GM18502 (cell line): Measurements from ENCODE around the gene NDUFAF7.
A peak's percentile ranks its signal among the peaks of the same experiment; 100 is the strongest.
"Not testable (repeated sequence)": the region's sequence is repeated elsewhere in the genome, so short reads cannot be mapped to it uniquely, and the experiment has no call there.

Experiments used
- ATAC-seq: cut with Tn5 transposase; IDR thresholded peaks from one replicate; pipeline ENCODE4 v1.9.1; 2021; ENCODE audit warnings: mild to moderate bottlenecking; ENCODE audit not compliant: unreplicated experiment, poor library complexity

Gene NDUFAF7

DNA sequence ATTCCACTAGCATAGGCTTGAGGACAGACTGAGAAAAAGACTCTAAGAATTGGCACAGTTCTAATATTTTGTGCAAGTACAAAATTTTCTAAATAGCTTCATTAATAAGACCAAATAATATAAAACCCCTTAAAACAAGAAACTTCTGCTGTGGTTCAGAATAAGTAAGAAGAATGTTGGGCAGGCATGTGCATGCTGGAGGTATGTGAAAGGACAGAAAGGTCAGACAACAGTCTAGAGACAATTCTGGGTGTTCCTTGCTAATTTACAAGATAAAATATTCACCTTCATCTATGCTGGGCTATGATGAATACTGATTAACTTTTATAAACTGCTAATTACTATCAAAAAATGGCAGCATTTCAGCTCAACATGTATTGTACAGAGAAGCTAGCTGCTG lies 20.2 kb upstream of the NDUFAF7 start:
- no peak for ATAC-seq

DNA sequence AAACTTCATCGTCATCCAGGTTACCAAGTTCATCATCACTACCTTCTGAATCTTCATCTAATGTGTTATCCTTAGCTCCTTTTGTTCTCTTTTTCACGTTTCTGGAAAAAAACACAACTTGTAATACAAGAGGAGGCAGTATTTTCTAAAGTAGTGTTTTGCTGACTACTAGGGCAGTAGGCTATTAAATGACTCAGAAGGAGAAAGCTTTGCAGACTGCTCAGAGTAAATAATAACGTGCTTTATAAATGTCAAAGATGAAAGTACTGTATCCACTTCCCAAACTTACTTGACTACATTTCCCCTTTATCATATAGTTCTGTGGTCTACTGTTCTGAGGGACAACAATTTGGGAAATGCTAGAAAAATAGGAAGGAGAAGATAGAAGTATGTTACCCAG lies 19.5 kb upstream of the NDUFAF7 start:
- ATAC-seq, result no peak

- ATAC-seq, result no peak
Measured at GRCh38 chr2:37215250-37215649, 16.2 kb upstream of the NDUFAF7 start.

- no peak for ATAC-seq
Measured at GRCh38 chr2:37219046-37219445, 12.4 kb upstream of the NDUFAF7 start.

- ATAC-seq, result no peak
Measured at GRCh38 chr2:37223131-37223530, 8.3 kb upstream of the NDUFAF7 start.

DNA sequence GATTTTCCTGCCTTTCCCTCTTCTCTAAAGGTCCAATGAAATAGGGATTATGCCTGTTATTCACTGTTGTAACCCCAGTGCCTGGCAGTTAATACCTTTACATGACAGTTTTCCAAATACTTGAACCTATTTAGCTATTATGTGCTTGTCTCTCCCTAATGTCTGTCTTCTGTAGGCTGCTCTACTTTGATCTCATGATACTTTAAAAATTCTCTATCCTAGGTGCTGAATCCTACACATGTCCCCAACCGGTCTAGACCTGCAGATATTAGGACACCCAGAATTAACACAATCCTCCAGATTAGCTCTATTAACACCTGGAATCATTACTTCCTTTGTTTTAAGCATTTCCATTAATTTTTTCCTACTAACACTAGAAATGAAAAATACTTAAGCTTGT lies 7.4 kb upstream of the NDUFAF7 start:
- no peak for ATAC-seq

DNA sequence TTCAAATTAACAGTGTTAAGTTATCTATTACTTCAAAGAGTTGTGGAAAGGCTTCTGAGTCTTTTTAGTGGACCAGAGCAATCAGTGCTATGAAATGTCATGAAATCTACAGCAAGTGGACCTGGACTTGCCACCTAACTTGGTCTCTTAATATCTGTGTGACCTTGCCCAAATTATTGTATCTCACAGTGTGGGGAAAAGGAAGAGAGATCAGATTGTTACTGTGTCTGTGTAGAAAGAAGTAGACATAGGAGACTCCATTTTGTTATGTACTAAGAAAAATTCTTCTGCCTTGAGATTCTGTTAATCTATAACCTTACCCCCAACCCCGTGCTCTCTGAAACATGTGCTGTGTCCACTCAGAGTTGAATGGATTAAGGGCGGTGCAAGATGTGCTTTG lies 6.3 kb upstream of the NDUFAF7 start:
- ATAC-seq, result not testable (repeated sequence)

- no peak for ATAC-seq
Measured at GRCh38 chr2:37226863-37227262, 4.6 kb upstream of the NDUFAF7 start.

DNA sequence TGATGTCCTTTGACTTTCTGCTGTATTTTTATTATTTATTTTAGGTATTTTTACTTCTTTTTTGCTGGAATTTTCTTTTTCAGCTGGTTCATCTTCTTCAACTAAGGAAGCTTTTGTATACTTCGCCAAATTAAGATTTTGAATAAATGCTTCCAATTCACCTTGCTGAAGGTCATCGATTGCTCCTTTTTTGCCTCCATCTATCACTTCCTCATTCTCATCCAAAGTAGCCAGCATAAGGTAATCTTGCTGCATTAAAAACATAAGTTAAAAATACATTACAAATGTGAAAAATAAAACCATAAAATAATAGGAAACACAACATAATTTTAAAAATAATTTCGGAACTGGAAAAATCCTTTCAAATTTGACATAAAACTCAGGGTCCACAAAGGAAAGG lies 2.7 kb upstream of the NDUFAF7 start:
- no peak for ATAC-seq

DNA sequence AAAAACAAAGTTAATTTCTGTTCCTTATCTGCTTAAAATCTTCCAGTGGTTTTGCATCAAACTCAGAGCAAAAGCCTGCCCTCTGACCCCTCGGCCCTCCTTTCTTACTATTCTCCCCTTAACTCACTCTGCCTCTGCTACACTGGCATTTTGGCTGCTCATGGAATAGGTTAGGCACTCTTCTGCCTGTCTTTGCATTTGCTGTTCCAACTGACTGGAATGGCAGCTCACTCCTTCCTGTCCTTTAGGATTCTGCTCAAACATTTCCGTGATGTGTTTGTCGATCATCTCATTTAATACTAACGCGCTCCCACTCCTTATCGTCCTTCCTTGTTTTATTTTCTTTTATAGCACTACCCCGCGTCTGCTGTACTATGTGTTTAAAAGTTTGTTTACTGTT lies 877 bp upstream of the NDUFAF7 start:
- ATAC-seq, result no peak

- ATAC-seq, result no peak
Measured at GRCh38 chr2:37232131-37232933, 874 bp downstream of the NDUFAF7 start.

- no peak for ATAC-seq
Measured at GRCh38 chr2:37243435-37243834, 12.0 kb downstream of the NDUFAF7 start.

- peak; percentile 86 for ATAC-seq
Measured at GRCh38 chr2:37244017-37244416, 12.6 kb downstream of the NDUFAF7 start.

DNA sequence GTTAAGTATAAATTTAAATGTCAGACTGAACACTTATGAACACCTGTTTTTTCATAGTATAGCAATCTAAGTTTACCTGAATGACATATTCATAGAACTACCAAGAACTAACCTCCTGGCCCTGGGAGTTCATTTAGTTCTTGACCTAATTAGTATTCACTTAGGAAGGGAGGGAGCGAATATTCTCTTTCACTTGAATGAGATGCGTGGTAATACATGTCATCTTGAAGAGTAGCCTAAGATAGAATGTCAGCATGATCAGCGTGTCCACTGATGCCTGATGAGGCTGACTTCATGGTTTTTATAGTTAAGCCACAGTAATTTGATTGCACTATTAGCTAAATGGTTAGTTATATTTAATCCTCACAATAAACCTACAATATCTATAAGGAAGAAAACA lies 13.3 kb downstream of the NDUFAF7 start:
- no peak for ATAC-seq

GRCh38 chr2:37246205-37246604 lies 14.7 kb downstream of the NDUFAF7 start:
- no peak for ATAC-seq

DNA sequence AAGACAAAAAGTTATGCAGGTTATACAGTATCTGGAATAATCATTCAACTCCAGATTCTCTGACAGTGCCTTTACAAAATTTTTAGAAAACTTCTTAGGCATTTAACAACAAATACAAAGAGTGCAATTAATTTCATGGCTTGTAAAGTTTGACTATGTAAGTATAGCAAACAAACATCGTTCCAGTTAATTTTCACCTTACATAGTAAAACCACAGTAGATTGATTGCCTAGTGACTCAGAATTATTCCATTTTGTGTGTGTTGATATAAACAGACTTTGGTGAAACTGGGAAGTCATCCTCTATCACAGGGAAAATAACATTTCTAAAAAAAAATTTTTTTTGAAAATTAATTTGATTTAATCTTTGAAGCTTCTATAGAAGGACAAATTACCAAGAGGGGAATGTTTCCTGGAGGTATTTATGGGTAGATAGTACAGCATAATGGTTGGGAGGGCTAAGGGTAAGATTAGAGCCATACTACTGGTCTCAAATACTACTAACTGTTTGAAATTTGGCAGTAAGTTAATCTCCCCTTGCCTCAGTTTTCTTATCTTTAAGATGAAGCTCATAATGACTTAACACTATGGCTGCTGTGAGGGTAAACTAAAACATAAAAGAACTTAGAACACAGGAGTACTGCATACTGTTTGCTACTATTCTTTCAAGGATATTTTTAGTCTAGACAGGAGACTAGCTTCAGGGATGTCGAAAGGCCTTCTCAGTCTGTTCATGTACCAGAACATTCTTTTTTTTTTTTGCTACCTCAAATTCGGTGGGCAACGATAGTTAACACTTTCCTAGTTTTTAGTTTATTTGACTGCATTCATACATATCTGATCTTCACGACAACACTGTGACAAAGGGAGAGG lies 19.6 kb downstream of the NDUFAF7 start:
- ATAC-seq, result no peak

- no peak for ATAC-seq
Measured at GRCh38 chr2:37262522-37262921, 31.1 kb downstream of the NDUFAF7 start.

DNA sequence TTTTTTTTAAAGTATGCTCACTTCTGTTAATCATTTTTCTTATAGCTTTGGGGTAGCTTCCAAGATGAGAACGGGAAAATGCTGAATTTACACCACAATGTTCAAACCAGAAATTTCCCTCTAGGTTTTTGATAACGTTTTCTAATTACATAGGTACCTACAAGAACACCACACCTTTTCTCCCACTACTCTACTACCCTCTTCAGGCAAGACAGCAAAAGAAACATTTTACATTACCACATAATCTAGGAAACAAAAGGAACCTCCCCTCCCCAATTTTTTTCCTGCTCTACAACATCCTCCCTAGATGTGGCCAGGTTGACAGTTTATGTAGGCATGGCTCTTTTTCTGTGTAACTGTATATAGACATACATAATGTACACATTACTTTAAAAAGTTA lies 32.4 kb downstream of the NDUFAF7 start:
- no peak for ATAC-seq

DNA sequence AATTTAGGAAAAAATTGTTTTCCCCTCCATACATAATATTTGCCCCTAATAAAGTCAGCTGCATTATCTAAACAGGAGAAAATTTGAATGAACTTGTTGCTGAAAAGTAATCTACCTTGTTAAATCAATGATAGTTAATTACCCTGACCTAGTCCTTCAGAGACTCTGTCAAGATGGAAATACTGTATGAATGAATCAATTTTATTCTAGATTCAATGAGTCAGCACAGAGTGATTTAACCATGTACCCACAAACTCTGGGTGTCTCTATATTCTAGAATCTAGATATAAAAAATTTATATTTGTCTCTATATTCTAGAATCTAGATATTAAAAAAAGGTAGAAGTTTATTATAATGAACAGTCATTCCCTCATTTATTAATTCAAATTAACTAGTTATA lies 36.2 kb downstream of the NDUFAF7 start:
- ATAC-seq, result no peak

GRCh38 chr2:37268111-37268510 lies 36.7 kb downstream of the NDUFAF7 start:
- ATAC-seq, result no peak

GRCh38 chr2:37271376-37272067 lies 40.1 kb downstream of the NDUFAF7 start:
- ATAC-seq, result no peak
